HEK293 (cell line): Measurements from ENCODE around the gene SF3B4.
"Not testable (repeated sequence)": the region's sequence is repeated elsewhere in the genome, so short reads cannot be mapped to it uniquely, and the experiment has no call there.

Experiments used
- CTCF ChIA-PET: fragments of 350-600 bp; formaldehyde crosslinking; extraction: SDS; loops from one replicate; lab custom pipeline; 2021; ENCODE audit warnings: antibody characterized with exemption; lab: Yijun Ruan, JAX
- POLR2A ChIA-PET: fragments of 300-600 bp; formaldehyde crosslinking; extraction: SDS; loops from one replicate; lab custom pipeline; 2020; ENCODE audit warnings: antibody characterized with exemption, inconsistent platforms; lab: Yijun Ruan, JAX
- H3K27ac ChIP-seq: fragments of 200-500 bp; sonication (Bioruptor generic); 2 replicates; pipeline ENCODE4 v1.5.1; 2014; ENCODE audit warnings: low read depth, low read length, control low read depth, inconsistent platforms; ENCODE audit errors: extremely low read depth
- H3K36me3 ChIP-seq, 2 experiments: fragments of 200-500 bp in 1 of 2; sonication (Bioruptor generic) in 1 of 2; 1 replicate in 1 of 2; 2 replicates in 1 of 2; pipeline ENCODE4 v1.5.1; 2014 to 2017; ENCODE audit warnings: inconsistent platforms in 2 of 2, low read length in 2 of 2; ENCODE audit not compliant: control insufficient read depth in 2 of 2, insufficient read depth in 1 of 2
- H3K4me1 ChIP-seq: fragments of 200-500 bp; sonication (Bioruptor generic); 2 replicates; pipeline ENCODE4 v1.5.1; 2014; ENCODE audit warnings: mild to moderate bottlenecking, low read length, inconsistent platforms; ENCODE audit not compliant: control insufficient read depth, insufficient read depth
- H3K4me3 ChIP-seq: 2 replicates; pipeline ENCODE4 v1.5.1; 2011; ENCODE audit warnings: low read depth, mild to moderate bottlenecking, control low read depth, low read length, moderate library complexity
- H3K9me3 ChIP-seq: fragments of 200-500 bp; sonication (Bioruptor generic); 2 replicates; pipeline ENCODE4 v1.5.1; 2014; ENCODE audit warnings: low read depth, low read length, inconsistent platforms; ENCODE audit not compliant: control insufficient read depth, insufficient read depth
- IKZF3 ChIP-seq: fragments of 450-650 bp; IDR thresholded peaks from 2 replicates; pipeline ENCODE4 v1.5.0; 2018; ENCODE audit warnings: missing biosample characterization, mild to moderate bottlenecking, missing genetic modification characterization, moderate library complexity
- MZF1 ChIP-seq: fragments of 450-650 bp; formaldehyde crosslinking; IDR thresholded peaks from 2 replicates; pipeline ENCODE4 v1.5.1; 2017; ENCODE audit warnings: missing biosample characterization, missing genetic modification characterization, borderline replicate concordance
- PRDM1 ChIP-seq: fragments of 450-650 bp; formaldehyde crosslinking; IDR thresholded peaks from 2 replicates; pipeline ENCODE4; 2016; ENCODE audit warnings: missing biosample characterization, missing genetic modification characterization
- ZFP41 ChIP-seq: fragments of 450-650 bp; formaldehyde crosslinking; IDR thresholded peaks from 2 replicates; pipeline ENCODE4 v1.5.1; 2016; ENCODE audit warnings: missing biosample characterization, missing genetic modification characterization, borderline replicate concordance
- ZNF274 ChIP-seq, 2 experiments: fragments of 200-500 bp in 1 of 2; fragments of 450-650 bp in 1 of 2; sonication (Bioruptor generic) in 1 of 2; formaldehyde crosslinking in 1 of 2; IDR thresholded peaks; 2 replicates each; pipeline versions ENCODE4 v1.5.1 to v1.6.1; 2014 to 2016; ENCODE audit warnings: borderline replicate concordance in 1 of 2, inconsistent platforms in 1 of 2, low read length in 1 of 2, missing biosample characterization in 1 of 2, missing genetic modification characterization in 1 of 2
- ZNF335 ChIP-seq: fragments of 450-650 bp; formaldehyde crosslinking; conservative IDR thresholded peaks from 2 replicates; pipeline ENCODE4 v1.5.1; 2016; ENCODE audit warnings: missing biosample characterization, missing genetic modification characterization
- ZNF394 ChIP-seq: fragments of 450-650 bp; formaldehyde crosslinking; IDR thresholded peaks from 2 replicates; pipeline ENCODE4 v1.5.1; 2016; ENCODE audit warnings: missing biosample characterization, missing genetic modification characterization, mild to moderate bottlenecking, moderate library complexity, borderline replicate concordance
- ZNF48 ChIP-seq: fragments of 450-650 bp; formaldehyde crosslinking; IDR thresholded peaks from 2 replicates; pipeline ENCODE4 v1.5.1; 2016; ENCODE audit warnings: missing biosample characterization, missing genetic modification characterization
- ZNF521 ChIP-seq: fragments of 450-650 bp; formaldehyde crosslinking; IDR thresholded peaks from 2 replicates; pipeline ENCODE4 v1.5.1; 2017; ENCODE audit warnings: missing biosample characterization, mild to moderate bottlenecking, missing genetic modification characterization
- ZNF664 ChIP-seq: fragments of 450-650 bp; formaldehyde crosslinking; IDR thresholded peaks from 2 replicates; pipeline ENCODE4 v1.5.1; 2016; ENCODE audit warnings: missing biosample characterization, missing genetic modification characterization
- TF ChIP-seq, protein P1 (sequence below): fragments of 450-650 bp; formaldehyde crosslinking; IDR thresholded peaks from 2 replicates; pipeline ENCODE4 v1.5.1; 2016; ENCODE audit warnings: missing biosample characterization, missing genetic modification characterization
- TF ChIP-seq, protein P2 (sequence below): fragments of 450-650 bp; formaldehyde crosslinking; IDR thresholded peaks from 2 replicates; pipeline ENCODE4 v1.5.1; 2016; ENCODE audit warnings: missing biosample characterization, missing genetic modification characterization
- TF ChIP-seq, protein P3 (sequence below): fragments of 450-650 bp; formaldehyde crosslinking; IDR thresholded peaks from 2 replicates; pipeline ENCODE4 v1.5.1; 2016; ENCODE audit warnings: missing biosample characterization, missing genetic modification characterization
- TF ChIP-seq, protein P4 (sequence below): fragments of 450-650 bp; formaldehyde crosslinking; IDR thresholded peaks from 2 replicates; pipeline ENCODE4 v1.5.1; 2016; ENCODE audit warnings: missing biosample characterization, missing genetic modification characterization

Gene SF3B4

DNA sequence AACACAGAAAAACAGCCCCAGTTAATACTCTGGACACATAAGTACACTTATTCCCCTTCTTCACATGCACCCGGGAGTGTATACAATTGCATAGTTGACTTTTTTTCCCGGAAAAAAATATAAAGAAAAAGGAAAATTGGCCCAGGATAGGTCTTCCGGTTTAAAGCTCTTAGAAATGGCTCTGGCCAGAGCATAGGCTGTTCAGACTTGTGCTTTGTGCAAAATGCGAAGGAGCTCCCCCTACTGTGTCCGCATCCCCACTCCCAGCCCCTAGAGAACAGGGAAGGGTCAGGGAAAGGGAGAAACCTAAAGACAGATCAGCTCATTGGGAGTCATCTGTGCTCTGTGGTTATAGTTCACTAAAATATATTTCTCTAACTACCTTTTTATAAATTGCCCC, 14.6 kb upstream of the SF3B4 start:
- no peaks in the 10 kb centered on the region for H3K9me3 ChIP-seq
- H3K4me1 ChIP-seq: peaks cover 6% of the 10 kb centered on the region; the same call in 1 of the 2 replicates
- no peak overlapping the region for H3K4me3 ChIP-seq
- TF ChIP-seq, protein P1, sequence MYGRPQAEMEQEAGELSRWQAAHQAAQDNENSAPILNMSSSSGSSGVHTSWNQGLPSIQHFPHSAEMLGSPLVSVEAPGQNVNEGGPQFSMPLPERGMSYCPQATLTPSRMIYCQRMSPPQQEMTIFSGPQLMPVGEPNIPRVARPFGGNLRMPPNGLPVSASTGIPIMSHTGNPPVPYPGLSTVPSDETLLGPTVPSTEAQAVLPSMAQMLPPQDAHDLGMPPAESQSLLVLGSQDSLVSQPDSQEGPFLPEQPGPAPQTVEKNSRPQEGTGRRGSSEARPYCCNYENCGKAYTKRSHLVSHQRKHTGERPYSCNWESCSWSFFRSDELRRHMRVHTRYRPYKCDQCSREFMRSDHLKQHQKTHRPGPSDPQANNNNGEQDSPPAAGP: no peak
- TF ChIP-seq MZF1 (tag by site-specific recombination): peak; percentile 56; the same call in 1 of the 2 replicates
- TF ChIP-seq, protein P2, sequence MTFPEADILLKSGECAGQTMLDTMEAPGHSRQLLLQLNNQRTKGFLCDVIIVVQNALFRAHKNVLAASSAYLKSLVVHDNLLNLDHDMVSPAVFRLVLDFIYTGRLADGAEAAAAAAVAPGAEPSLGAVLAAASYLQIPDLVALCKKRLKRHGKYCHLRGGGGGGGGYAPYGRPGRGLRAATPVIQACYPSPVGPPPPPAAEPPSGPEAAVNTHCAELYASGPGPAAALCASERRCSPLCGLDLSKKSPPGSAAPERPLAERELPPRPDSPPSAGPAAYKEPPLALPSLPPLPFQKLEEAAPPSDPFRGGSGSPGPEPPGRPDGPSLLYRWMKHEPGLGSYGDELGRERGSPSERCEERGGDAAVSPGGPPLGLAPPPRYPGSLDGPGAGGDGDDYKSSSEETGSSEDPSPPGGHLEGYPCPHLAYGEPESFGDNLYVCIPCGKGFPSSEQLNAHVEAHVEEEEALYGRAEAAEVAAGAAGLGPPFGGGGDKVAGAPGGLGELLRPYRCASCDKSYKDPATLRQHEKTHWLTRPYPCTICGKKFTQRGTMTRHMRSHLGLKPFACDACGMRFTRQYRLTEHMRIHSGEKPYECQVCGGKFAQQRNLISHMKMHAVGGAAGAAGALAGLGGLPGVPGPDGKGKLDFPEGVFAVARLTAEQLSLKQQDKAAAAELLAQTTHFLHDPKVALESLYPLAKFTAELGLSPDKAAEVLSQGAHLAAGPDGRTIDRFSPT (tag by site-specific recombination): no peak
- TF ChIP-seq ZNF274 (IDR thresholded peaks at IDR 0.05; ENCODE audit: low read length): no peak
- no peak for TF ChIP-seq ZNF274 (tag by site-specific recombination; IDR thresholded peaks at IDR 0.05; ENCODE audit: borderline replicate concordance)
- TF ChIP-seq PRDM1 (tag by site-specific recombination): peak; percentile 32; the same call in 1 of the 2 replicates
- TF ChIP-seq ZNF664: no peak
- peak; percentile 79 for TF ChIP-seq IKZF3 (tag by site-specific recombination)
- no peak overlapping the region for H3K27ac ChIP-seq
- POLR2A ChIA-PET: interaction anchor here (0.7 to 1.3 kb wide), 2 partner anchors 9 to 55 kb away, joined by 4 to 8 read pairs; a partner anchor contains a TSS
- CTCF ChIA-PET: interaction anchor here (0.8 to 1.6 kb wide), 4 partner anchors 54 to 245 kb away, joined by 3 to 7 read pairs (median 4); a partner anchor contains a TSS
- peaks cover 0 to 30% of the 10 kb centered on the region in 2 experiments; a peak in 2 of 3 replicates for H3K36me3 ChIP-seq

DNA sequence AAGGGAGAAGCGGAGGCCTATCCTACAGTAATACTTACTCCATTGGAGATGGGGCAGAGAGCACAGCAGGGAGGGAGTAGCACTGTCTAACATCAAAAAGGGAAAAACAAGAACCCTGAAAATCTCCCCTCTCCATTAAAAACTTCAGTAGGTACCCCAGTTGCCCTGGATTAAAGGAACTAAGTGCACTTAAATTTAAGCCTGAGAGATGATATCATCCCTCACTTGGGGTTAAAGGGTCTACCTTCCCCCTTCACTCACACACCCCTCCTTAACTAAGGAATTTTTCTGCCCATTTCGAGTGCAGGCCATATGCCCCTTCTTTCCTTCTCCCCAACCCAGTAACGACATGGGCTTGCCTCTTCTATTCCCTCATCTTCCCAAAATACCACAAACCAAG, 12.8 kb upstream of the SF3B4 start:
- Histone ChIP-seq H3K27ac (no peak overlapping the region), H3K9me3 (no peaks in the 10 kb centered on the region), H3K4me3 (no peak overlapping the region), H3K36me3 (peaks cover 0 to 21% of the 10 kb centered on the region in 2 experiments; a peak in 1 of 3 replicates), H3K4me1 (peaks cover 6% of the 10 kb centered on the region; the same call in 1 of the 2 replicates)
- ChIA-PET POLR2A (interaction anchor here (4.3 kb wide), 1 partner anchor 52 kb away, joined by 48 read pairs; a partner anchor contains a TSS), CTCF (interaction anchor here (0.6 to 1.2 kb wide), 4 partner anchors 10 to 117 kb away, joined by 3 to 10 read pairs (median 4); no protein-coding TSS in a partner anchor)
- peak; percentile 63; the same call in 1 of the 2 replicates for TF ChIP-seq ZNF394 (tag by site-specific recombination)
- TF ChIP-seq ZFP41 (tag by site-specific recombination): no peak
- TF ChIP-seq ZNF521 (tag by site-specific recombination): no peak
- TF ChIP-seq ZNF48 (tag by site-specific recombination): no peak
- TF ChIP-seq, protein P3, sequence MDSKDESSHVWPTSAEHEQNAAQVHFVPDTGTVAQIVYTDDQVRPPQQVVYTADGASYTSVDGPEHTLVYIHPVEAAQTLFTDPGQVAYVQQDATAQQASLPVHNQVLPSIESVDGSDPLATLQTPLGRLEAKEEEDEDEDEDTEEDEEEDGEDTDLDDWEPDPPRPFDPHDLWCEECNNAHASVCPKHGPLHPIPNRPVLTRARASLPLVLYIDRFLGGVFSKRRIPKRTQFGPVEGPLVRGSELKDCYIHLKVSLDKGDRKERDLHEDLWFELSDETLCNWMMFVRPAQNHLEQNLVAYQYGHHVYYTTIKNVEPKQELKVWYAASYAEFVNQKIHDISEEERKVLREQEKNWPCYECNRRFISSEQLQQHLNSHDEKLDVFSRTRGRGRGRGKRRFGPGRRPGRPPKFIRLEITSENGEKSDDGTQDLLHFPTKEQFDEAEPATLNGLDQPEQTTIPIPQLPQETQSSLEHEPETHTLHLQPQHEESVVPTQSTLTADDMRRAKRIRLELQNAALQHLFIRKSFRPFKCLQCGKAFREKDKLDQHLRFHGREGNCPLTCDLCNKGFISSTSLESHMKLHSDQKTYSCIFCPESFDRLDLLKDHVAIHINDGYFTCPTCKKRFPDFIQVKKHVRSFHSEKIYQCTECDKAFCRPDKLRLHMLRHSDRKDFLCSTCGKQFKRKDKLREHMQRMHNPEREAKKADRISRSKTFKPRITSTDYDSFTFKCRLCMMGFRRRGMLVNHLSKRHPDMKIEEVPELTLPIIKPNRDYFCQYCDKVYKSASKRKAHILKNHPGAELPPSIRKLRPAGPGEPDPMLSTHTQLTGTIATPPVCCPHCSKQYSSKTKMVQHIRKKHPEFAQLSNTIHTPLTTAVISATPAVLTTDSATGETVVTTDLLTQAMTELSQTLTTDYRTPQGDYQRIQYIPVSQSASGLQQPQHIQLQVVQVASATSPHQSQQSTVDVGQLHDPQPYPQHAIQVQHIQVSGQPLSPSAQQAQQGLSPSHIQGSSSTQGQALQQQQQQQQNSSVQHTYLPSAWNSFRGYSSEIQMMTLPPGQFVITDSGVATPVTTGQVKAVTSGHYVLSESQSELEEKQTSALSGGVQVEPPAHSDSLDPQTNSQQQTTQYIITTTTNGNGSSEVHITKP (tag by site-specific recombination): peak; percentile 98

DNA sequence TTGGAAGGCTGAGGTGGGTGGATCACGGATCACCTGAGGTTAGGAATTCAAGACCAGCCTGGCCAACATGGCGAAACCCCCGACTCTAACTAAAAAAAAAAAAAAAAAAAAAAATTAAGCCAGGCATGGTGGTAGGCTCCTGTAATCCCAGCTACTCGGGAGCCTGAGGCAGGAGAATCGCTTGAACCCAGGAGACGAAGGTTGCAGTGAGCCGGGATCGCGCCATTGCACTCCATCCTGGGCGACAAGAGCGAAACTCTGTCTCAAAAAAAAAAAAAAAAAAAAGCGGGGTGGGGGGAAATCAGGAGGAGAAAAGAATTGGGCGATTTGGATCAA, 11.0 kb upstream of the SF3B4 start:
- Histone ChIP-seq H3K4me3 (peak overlapping the region; percentile 41), H3K36me3 (peaks cover 0 to 11% of the 10 kb centered on the region in 2 experiments; a peak in 1 of 3 replicates), H3K27ac (peak overlapping the region; percentile 62)
- not testable (repeated sequence) for H3K9me3 ChIP-seq, H3K4me1 ChIP-seq
- peak; percentile 72 for TF ChIP-seq ZNF335 (tag by site-specific recombination)
- TF ChIP-seq, protein P4, sequence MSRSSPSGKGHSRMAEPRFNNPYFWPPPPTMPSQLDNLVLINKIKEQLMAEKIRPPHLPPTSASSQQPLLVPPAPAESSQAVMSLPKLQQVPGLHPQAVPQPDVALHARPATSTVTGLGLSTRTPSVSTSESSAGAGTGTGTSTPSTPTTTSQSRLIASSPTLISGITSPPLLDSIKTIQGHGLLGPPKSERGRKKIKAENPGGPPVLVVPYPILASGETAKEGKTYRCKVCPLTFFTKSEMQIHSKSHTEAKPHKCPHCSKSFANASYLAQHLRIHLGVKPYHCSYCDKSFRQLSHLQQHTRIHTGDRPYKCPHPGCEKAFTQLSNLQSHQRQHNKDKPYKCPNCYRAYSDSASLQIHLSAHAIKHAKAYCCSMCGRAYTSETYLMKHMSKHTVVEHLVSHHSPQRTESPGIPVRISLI: peak; percentile 97
- CTCF ChIA-PET: interaction anchor here (0.9 kb wide), 1 partner anchor 23 kb away, joined by 3 read pairs; no protein-coding TSS in a partner anchor
- POLR2A ChIA-PET: interaction anchor here (0.6 to 4.3 kb wide), 9 partner anchors 9 to 405 kb away, joined by 3 to 48 read pairs (median 3); a partner anchor contains a TSS
